ENCODE measurements around the gene PRKCA. TPM values are rescaled to one million over a fixed set of nuclear protein-coding genes. Genes with fewer than 3 reads are reported as not detected.

The PRKCA gene
- total and polyA plus RNA-seq, 2 donors (not counting 3 experiments of a cell fraction or from before 2014, with no cell fraction given) = 7.5 to 34.2 TPM

DNA sequence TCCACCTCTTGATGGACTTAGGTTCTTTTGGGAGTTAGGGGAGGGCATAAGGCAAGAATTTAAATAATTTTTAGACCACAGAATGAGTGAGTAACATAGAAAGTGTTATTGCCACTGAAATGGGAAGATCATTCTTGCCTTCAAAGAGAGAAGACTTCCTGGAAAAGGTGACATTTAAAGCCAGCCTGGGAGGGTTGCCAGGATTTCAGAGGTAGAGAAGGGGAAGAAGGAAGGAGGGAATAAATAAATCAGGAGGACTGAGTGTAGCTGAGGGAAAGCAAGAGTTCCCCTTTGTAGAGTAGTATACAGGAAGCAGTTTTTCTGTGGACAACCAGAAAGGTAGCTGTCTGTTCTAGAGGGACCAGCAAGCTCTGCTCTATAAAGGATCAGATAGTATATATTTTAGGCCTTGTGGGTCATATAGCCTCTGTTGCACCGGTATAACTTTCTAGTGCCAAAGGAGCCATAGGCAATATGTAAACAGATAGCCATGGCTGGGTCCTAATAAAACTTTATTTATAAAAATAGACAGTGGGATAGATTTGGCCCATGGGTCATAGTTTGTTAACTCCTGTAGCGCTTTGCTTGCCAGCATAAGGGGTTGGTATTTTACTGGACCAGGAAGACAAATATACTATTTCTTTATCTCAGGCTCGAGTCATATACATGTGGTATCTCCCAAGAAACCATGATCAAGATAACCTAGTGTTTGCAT is 385.3 kb downstream of the PRKCA start:
- Histone ChIP-seq H2AFZ (ENCODE audit: low read depth, low read length) (no peak overlapping the region), H3K27me3 (ENCODE audit: control insufficient read depth in 2 of 2, insufficient read depth in 2 of 2, low read length in 2 of 2) (no peaks in the 10 kb centered on the region), H3K79me2 (ENCODE audit: control insufficient read depth, insufficient read depth, low read length) (no peaks in the 10 kb centered on the region), H4K20me1 (replicated peaks; ENCODE audit: control insufficient read depth, extremely low read depth, insufficient read depth, low read length) (no peaks in the 10 kb centered on the region), H3K9me3 (replicated peaks; ENCODE audit: control insufficient read depth, insufficient read depth, low read length) (no peaks in the 10 kb centered on the region), H3K36me3 (ENCODE audit: control insufficient read depth in 2 of 2, extremely low read depth in 1 of 2, insufficient read depth in 2 of 2, low read length in 2 of 2) (no peaks in the 10 kb centered on the region), H3K4me2 (ENCODE audit: insufficient read depth, low read length) (no peak overlapping the region), H3K9me1 (replicated peaks; ENCODE audit: control insufficient read depth, extremely low read depth, insufficient read depth, low read length) (no peaks in the 10 kb centered on the region), H3K27ac (ENCODE audit: insufficient read depth, low read depth, low read length) (no peak overlapping the region), H3K9ac (replicated peaks; ENCODE audit: extremely low read depth, insufficient read depth, low read length) (no peak overlapping the region), H3K4me3 (replicated peaks in 1 of 3; ENCODE audit: insufficient read depth in 1 of 3, low read depth in 1 of 3, low read length in 3 of 3) (no peak overlapping the region), H3K4me1 (ENCODE audit: control insufficient read depth, extremely low read depth, insufficient read depth, low read length) (peaks cover 15% of the 10 kb centered on the region)
- TF ChIP-seq EZH2 (IDR thresholded peaks at IDR 0.05; ENCODE audit: borderline replicate concordance, low read depth, low read length, severe bottlenecking) (no peak), FOS (IDR thresholded peaks at IDR 0.05; ENCODE audit: borderline replicate concordance, insufficient read depth, low read length) (no peak), JUN (IDR thresholded peaks at IDR 0.05; ENCODE audit: borderline replicate concordance, insufficient read depth, insufficient read length, low read depth) (no peak), GATA2 (IDR thresholded peaks at IDR 0.05; ENCODE audit: insufficient read depth, insufficient read length, low read depth, low read length) (no peak), POLR2A (IDR thresholded peaks at IDR 0.05; ENCODE audit: low read depth, low read length) (no peak), POLR2AphosphoS5 (IDR thresholded peaks at IDR 0.05; ENCODE audit: insufficient read depth, low read depth, low read length) (no peak), MYC (IDR thresholded peaks at IDR 0.05; ENCODE audit: low read depth, low read length) (no peak)
- TF ChIP-seq, protein P1, sequence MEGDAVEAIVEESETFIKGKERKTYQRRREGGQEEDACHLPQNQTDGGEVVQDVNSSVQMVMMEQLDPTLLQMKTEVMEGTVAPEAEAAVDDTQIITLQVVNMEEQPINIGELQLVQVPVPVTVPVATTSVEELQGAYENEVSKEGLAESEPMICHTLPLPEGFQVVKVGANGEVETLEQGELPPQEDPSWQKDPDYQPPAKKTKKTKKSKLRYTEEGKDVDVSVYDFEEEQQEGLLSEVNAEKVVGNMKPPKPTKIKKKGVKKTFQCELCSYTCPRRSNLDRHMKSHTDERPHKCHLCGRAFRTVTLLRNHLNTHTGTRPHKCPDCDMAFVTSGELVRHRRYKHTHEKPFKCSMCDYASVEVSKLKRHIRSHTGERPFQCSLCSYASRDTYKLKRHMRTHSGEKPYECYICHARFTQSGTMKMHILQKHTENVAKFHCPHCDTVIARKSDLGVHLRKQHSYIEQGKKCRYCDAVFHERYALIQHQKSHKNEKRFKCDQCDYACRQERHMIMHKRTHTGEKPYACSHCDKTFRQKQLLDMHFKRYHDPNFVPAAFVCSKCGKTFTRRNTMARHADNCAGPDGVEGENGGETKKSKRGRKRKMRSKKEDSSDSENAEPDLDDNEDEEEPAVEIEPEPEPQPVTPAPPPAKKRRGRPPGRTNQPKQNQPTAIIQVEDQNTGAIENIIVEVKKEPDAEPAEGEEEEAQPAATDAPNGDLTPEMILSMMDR (IDR thresholded peaks at IDR 0.05; ENCODE audit: extremely low read depth in 1 of 2, insufficient read depth in 1 of 2, low read depth in 1 of 2, low read length in 2 of 2) = no peak
- TF ChIP-seq, protein P2, sequence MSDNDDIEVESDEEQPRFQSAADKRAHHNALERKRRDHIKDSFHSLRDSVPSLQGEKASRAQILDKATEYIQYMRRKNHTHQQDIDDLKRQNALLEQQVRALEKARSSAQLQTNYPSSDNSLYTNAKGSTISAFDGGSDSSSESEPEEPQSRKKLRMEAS (IDR thresholded peaks at IDR 0.05; ENCODE audit: insufficient read depth, insufficient read length) = no peak
- dilution Hi-C loops (cut with MboI; ENCODE audit: extremely low pct_ligation_motif_present, low sequenced_read_pairs) = no loop called here
- ChIA-PET POLR2A (no interaction called here), CTCF (interaction anchor here (0.9 kb wide), 1 partner anchor 11 kb away, joined by 3 read pairs; no protein-coding TSS in a partner anchor)
- no peak for DNase-seq (ENCODE audit: low read depth, low spot score)
- FAIRE-seq = no peak
- BruUV-seq (replicated peaks) = no TSS peak
- intact Hi-C loops (cut with micrococcal nuclease) = no loop called here

Data from endothelial cell of umbilical vein (primary cell).